ENCODE measurements around the gene PIK3AP1.
"Not testable (repeated sequence)": the region's sequence is repeated elsewhere in the genome, so short reads cannot be mapped to it uniquely, and the experiment has no call there.

Gene PIK3AP1

DNA sequence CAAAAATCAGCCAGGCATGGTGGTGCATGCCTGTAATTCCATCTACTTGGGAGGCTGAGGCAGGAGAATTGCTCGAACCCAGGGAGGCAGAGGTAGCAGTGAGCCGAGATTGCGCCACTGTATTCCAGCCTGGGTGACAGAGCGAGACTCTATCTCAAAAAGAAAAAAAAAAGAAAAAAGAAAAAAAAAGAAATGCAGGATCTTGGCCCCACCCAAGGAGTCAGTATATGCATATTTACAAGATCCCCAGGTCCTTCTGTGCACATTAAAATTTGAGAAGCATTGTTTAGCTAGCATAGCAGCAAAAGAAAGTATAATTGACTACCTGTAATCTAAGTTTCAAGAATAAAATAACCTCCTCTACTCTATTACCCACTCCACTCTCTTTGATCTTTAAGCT is 15.8 kb downstream of the PIK3AP1 start:
- intact Hi-C loops (cut with DNase I), result no loop called here
- DNase-seq, result no peak

DNA sequence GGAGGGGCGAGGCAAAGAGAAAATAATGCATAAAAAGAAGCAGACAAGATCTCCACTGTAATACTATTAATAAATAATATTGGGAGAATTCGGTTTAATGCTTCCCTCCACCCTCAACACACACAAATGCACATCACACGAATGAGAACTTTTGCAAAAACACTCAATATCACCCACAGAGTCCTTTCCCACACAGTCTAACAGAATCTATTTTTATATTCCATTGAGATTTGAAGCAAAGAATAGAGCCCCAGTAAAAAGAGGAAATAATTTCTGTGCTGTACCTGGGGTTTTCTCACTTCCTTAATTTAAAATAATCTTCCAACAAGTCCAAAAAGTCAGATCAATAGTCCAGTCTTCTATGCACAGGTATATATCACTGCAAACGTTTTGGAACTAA is 17.0 kb downstream of the PIK3AP1 start:
- intact Hi-C loops (cut with DNase I), result no loop called here
- DNase-seq, result no peak

DNA sequence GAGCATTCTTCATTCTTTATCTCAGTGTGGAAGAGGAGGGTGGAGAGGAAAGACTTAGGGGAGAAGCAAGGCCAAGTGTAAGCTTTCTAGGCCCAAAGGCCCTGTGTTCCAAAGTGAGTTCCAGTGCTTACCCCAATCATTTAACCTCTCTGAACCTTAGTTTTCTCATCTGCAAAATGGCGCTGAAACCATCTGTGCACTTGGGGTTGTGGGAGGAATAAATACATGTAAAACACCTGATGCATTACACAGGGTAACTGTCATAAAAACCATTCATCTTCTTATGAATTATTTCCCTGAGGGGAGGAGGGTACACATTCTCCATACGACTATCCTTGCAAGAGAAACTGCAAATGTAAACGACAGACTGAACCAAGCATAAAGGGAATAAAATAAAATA is 19.0 kb downstream of the PIK3AP1 start:
- intact Hi-C loops (cut with DNase I), result no loop called here
- no peak for DNase-seq

DNA sequence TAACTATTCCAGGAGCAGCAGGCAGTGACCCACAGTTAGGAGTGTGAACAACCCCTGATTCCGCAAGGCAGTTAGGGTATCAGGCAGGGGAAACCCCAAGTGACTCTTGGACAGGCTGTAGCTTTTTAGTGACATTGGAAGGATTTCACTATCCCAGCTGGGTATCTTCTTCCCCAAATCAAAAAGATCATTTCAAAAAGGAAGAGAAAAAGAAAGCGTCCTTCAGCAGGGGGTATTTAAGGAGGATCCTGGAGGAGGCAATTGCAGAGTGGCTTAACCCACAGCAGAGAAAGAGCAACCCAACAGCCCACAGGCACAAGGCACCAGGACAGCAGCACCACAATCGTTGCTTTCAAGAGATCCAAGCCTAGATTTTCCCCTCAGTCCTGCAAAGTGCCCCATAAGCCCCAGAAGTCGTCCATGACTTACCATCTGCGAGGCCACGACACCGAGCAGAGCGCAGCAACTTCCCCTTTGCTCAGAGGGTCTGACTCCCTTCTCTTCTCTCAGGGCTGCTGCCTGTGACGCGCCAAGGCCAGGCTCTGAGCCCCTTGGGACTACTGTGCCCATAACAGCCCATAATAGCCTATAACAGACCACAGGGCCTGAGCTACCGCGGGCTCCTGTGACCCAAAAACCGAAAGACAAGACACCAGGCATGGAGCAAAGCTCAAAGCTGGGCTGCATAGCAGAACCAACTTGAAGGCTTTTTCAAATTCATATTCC is 19.8 kb downstream of the PIK3AP1 start:
- DNase-seq, result peak in 6 of 42 donors; percentile 12 to 27 (median 24)

DNA sequence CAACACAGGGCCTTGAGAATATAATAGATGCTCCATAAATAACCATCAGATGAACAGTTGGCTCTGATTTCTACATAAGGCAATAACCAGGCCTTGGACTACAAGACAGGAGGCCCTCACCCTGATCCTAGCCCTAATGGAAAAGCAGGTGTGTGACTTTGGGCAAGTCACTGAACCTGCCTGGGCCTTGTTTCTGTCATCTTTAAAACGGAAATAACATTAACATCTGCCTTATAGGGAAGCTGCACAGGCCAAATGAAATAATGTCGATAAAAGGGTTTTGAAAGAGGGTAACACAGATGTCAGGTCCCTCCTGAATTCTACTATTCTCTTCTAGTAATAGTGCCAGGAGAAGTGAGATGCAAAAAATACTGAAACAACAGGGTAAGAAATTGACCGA is 20.7 kb downstream of the PIK3AP1 start:
- intact Hi-C loops (cut with DNase I), result no loop called here
- DNase-seq, result no peak

More for the DNA sequence above, 19.8 kb downstream of the PIK3AP1 start:
- intact Hi-C loops (cut with DNase I), result no loop called here

DNA sequence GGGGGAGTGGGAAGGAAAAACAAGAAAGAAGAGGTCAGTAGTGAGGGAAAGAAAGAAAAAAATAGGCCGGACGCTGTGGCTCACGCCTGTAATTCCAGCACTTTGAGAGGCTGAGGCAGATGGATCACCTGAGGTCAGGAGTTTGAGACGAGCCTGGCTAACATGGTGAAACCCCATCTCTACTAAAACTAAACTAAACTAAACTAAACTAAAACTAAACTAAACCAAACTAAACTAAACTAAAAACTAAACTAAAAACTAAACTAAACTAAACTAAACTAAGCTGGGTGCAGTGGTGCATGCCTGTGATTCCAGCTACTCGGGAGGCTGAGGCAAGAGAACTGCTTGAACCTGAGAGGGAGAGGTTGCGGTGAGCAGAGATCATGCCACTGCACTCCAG is 22.0 kb downstream of the PIK3AP1 start:
- intact Hi-C loops (cut with DNase I), result not testable (repeated sequence)

DNA sequence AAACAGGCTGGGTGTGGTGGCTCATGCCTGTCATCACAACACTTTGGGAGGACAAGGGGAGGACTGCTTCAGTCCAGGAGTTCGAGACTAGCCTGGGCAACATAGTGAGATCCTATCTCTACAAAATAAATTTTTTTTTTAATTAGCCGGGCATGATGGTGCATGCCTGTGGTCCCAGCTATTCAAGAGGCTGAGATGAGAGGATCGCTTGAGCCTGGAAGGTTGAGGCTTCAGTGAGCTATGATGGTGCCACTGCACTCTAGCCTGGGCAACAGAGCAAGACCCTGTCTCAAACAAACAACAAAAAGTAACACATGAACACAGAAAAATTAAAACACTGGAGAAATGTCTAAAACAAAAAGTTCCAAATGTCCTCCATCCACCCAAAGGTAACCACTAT is 22.9 kb downstream of the PIK3AP1 start:
- DNase-seq, result no peak
- intact Hi-C loops (cut with DNase I), result no loop called here

More for the DNA sequence above, 22.0 kb downstream of the PIK3AP1 start:
- not testable (repeated sequence) for DNase-seq

DNA sequence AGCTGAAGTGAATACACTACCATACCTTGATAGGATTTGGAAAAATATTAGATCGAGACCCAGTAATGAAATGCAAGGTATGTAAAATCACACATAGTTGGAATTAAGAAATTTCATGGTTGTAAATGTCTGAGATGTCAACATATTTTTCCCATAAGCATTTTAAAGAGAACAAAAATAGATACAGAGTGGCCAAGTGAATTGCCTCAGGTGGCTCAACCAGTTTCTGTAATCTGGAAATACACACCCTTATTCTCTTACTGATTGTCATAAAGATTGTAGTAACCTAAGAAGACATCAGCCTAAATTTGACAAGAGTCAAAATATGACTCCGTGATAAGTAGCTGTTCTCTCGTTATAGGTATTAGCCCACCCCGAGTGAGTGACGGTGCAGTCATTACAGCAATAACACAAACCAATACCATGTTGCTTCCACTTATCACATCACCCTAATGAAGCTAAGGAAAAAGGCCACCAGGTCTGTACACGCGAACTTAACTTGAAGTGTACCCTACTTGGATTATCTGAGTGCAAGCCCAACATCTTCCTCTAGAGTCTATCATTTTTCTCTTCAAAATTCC is 23.4 kb downstream of the PIK3AP1 start:
- DNase-seq, result no peak
- intact Hi-C loops (cut with DNase I), result no loop called here

DNA sequence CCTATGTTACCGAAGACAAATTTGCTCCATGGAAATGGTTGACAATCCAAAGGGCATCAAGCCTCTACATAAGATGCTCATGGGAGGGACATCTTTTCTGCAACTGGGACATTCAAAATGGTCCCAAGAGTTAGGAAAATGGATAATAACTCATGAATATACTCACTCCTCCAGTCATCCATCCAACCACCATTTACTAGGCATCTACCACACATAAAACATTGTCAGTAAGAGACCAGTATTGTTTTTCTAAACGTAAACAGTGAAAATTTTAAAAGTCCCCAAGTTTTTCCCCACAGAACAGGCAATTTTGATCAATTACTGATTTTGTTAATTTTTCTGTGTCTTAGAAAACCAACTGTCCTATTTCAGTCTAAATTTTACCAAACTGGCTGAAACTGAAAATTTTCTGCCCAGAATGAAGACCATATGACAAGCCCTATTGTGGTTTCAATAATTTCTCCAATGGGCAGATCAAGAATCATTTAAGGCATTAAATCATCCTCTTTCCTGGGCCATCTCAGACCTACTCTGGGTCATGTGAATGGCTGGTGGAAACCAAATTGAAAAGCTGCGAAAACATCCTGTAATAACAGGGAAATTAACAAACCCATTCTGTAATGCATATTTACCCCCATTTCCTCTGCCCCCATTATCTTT is 24.2 kb downstream of the PIK3AP1 start:
- intact Hi-C loops (cut with DNase I), result no loop called here
- DNase-seq, result no peak

DNA sequence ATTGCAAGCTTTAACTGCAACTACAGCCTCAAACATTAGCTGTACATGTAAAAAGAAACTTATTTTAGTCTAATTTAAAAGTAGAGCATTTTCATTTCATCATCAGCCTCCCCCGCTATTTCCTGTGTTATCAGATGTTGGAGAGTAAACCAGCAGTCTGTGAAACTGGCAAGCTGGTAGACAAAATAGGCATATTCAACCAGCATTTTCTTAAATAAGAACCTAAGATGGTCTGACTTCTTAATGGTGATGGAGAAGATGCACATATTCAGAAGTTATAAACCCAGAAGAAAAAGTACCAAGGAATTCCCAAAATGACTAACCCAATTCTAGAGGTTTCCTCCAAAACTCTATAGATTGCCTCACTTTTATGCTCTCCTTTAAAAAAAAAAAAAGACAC is 24.9 kb downstream of the PIK3AP1 start:
- no peak for DNase-seq
- intact Hi-C loops (cut with DNase I), result no loop called here

DNA sequence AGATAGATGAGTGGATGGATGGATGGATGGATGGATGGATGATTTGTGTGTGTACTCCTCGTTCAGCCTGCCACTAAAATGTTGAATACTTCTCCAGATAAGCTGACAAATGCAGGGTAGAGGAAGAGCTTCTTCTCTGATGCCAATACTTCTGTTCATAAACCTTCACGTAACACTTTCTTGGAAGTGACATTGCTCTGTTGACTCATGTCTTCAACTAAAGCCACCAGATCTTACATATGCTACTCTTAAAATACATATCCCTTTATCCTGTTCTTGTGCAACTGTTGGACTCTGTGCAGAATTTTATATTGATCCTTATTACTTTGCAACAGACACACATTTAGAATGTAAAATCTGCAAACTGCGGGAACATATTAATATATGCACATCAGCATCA is 26.9 kb downstream of the PIK3AP1 start:
- DNase-seq, result no peak
- intact Hi-C loops (cut with DNase I), result no loop called here

DNA sequence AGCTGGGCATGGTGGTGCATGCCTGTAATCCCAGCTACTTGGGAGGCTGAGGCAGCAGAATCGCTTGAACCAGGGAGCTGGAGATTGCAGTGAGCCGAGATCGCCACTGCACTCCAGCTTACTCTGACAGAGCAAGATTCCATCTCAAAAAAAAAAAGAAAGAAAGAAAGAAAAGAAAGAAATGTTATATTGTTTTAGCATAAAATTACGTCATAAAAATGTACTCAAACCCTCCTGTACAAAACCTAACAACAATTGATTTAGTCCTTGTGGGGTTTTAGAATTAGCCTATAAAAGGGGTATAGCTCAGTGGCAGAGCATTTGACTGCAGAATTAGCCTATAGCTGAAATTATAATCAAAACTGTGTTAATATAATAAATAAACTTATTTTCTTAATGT is 27.9 kb downstream of the PIK3AP1 start:
- no peak for DNase-seq
- intact Hi-C loops (cut with DNase I), result no loop called here

DNA sequence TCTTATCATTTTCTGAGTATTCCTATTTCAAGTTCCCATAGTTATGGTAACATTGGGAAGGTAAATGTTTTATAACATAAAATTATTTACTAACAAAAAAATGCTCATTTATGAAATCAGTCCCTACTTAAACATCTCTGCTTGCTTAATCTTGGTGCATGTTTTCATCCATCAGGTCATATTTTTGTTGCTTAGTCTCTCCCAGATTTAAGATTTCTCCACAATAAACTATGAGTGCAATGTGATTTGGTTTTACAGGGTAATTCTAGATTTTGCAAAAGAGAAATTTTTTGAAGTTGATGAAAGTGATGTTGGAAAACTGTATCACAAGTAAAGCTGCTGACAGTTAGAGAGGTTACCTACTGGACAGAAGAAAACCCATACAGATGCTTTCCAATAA is 28.6 kb downstream of the PIK3AP1 start:
- no peak for DNase-seq
- intact Hi-C loops (cut with DNase I), result no loop called here

DNA sequence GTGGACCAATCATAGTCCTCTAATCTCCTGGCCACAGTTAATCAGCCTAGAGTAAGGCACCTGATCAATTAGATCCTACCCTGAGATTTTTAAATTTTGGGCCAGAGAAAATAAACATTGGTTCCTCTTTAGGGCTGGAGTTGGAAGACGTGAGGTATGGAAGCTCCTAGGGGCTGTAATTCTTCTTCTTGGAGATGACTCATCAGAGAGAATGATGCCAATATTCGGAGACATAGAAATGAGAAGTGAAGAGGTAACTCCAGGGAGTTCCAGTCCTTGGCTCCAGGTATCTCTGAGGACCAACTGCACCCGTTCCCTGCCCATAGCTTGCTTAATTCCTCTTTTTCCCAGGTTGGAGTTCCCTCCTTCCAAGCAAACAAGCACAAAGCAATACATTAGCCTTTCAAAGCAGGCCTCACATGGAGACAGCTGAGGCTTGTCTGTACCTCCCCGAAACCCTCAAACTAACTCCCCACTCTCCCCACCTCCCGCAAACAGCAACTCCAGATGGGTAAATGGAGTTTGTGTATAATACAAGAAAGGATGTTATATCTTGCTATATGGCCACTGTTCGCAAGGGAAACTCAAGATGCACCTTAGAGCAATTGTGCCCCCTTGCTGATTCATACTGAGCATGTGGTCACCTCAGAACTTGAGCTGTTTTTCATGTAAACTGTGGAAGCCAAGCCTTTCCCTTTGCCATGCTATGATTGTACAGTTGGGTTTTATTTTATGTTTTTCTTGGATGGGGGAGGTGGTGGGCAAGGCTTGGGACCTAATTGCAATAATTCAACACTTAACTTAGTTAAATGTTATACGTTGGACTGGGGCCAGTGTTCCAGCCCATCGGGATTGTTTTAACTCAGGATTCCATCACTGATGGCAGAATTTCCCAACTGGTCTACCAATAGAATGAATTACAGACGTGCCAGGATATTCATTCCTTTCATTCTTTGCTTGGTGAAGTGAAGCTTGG is 29.3 kb downstream of the PIK3AP1 start:
- intact Hi-C loops (cut with DNase I), result no loop called here
- DNase-seq, result no peak

DNA sequence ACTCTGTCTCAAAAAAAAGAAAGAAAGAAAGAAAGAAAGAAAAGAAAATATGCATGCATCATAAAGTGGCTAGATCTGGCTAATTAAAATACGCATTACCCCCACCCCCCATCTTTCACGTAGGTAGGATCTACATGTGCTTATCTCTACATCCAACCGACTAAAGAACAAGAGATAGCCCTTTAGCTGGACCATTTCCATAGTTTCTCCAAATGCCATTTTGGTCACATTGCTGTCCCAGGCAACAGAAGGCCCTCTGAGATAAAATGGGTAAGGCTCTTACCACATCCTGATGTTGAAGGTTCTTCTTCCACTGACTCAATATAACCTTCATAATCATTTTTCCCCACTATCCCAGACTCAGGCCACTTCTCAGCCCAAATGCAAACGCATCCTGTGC is 31.5 kb downstream of the PIK3AP1 start:
- no peak for DNase-seq
- intact Hi-C loops (cut with DNase I), result no loop called here

DNA sequence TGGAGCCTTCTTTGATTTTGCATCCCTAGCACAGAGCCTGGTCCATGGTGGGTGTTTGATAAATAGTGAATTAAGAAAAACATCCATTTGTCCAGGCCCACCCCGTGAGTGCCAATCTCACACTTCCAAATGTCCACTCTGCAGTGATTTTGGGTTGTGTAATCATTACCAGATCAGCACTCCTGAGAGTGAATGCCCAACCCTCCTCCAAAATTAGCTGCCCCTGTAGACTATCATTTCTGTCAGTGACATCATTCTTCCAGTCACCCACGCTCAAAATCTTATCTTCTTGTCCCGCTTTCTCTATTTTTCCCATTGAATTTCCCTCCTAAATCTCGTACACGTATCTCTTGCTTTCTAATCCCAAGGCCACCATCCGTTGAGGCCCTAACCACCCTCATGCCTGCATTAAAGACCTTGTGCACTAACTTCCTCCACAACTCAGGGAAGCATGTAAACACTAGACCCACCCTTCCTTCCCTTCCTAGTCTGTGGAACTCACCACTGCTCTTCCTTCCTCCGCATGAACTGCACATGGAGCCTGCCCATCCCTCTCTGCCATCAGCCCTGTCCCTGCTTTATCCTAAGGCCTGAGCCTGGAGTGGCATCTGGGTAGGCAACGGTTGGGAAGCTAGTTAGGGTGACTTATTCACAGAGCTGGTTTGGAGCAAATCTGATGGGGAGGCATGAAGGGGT is 32.8 kb downstream of the PIK3AP1 start:
- intact Hi-C loops (cut with DNase I), result no loop called here
- DNase-seq, result no peak

DNA sequence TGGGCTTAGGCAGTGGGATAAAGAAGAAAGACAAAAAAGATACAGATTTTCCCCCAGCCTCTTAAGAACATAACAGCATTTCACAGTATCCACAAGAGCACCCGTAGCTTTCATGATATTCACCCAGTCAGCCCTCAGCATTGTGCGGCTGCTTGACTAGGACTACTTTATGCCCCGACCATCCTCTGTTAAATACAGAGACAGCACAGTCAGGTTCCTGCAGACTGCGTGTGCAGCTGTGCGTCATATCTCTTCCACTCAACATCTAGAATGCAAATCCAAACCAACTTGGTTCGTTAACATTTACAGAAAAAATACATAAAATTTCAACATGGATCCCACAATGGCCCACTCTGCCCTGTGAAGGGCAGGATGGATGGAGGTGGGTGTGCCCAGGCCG is 33.8 kb downstream of the PIK3AP1 start:
- no peak for DNase-seq
- intact Hi-C loops (cut with DNase I), result no loop called here

DNA sequence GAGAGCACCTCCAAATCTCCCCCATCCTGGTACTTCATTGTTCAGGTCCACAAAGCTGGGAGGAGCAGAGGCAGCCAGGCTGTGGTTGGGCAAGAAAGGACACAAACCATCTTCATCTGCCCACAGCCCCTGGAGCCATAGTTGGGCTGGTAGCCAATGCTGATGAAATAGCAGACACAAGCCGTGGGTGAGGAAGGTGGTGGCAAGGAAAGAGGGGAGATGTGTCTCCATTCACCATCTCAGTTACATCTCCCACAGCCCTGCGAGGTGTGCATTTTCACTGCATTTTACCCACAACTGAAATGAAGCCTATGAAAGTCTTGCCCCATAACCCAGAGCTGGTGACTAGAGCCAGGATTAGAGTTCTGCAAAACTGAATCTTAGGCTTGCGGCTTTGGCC is 35.0 kb downstream of the PIK3AP1 start:
- intact Hi-C loops (cut with DNase I), result no loop called here

DNA sequence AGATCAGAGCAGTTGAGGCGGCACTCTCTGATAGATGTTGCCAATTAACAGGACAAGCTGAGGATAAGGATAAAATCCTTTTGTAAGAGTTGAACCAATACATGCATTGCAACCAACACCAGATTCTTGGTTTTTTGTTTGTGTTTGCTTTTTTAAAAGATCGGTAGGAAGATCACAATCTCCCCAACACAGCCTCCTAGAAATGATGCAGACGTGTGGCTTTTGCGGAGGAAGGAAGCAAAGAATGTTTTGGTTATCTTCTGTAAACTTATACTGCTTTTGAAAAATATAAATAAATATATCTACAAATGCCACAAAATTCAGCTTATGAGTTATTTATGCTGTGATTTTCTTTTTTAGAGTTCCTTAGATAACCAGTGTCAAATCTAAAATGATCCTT is 35.5 kb downstream of the PIK3AP1 start:
- DNase-seq, result no peak
- intact Hi-C loops (cut with DNase I), result no loop called here

More for the DNA sequence above, 35.0 kb downstream of the PIK3AP1 start:
- DNase-seq, result peak in 1 of 42 donors; percentile 23

All from head of caudate nucleus (tissue), 42 donors.